ENCODE measurements around the gene CAMKMT. TPM values are rescaled to one million over a fixed set of nuclear protein-coding genes. Genes with fewer than 3 reads are reported as not detected.

The CAMKMT gene
- total RNA-seq, 1 experiment from 2014 or later = 17.4 TPM

- H3K18ac ChIP-seq (ENCODE audit: insufficient read length, low read depth, low read length) = no peak overlapping the region
- no peak overlapping the region for H4K8ac ChIP-seq (replicated peaks; ENCODE audit: insufficient read length, low read depth, low read length)
- H2BK120ac ChIP-seq (ENCODE audit: low read depth, low read length, poor library complexity, severe bottlenecking) = no peak overlapping the region
- no peak overlapping the region for H3K14ac ChIP-seq (ENCODE audit: insufficient read depth, low read length)
- H3K4me1 Mint-ChIP-seq = peaks cover 19 to 23% of the 10 kb centered on the region in 2 experiments
- H3K79me2 ChIP-seq (ENCODE audit: insufficient read depth, low read length) = no peaks in the 10 kb centered on the region
- TF ChIP-seq CTCF (conservative IDR thresholded peaks at IDR 0.05) = no peak
- H2AFZ ChIP-seq (ENCODE audit: low read length) = no peak overlapping the region
- H3K4ac ChIP-seq (ENCODE audit: low read depth, low read length) = no peak overlapping the region
- no peak overlapping the region for H3K4me3 Mint-ChIP-seq
- WGBS (ENCODE audit: extremely low coverage, insufficient read length, low lambda C conversion rate) = no CpG with 5 or more reads among the region's 8 CpGs
- peaks cover 2% of the 10 kb centered on the region; the same call in 1 of the 2 replicates for H3K4me1 ChIP-seq (ENCODE audit: insufficient read depth, low read length)
- no peak overlapping the region for H3T11ph ChIP-seq (ENCODE audit: low read length)
- H3K4me2 ChIP-seq (ENCODE audit: insufficient read depth, insufficient read length, low read length) = no peak overlapping the region
- H3K9me3 Mint-ChIP-seq = no peaks in the 10 kb centered on the region
- no peak overlapping the region for H3K56ac ChIP-seq (ENCODE audit: insufficient read length, low read depth, low read length)
- no peak overlapping the region for H2AK5ac ChIP-seq (ENCODE audit: insufficient read length, low read length)
- H3K23me2 ChIP-seq (ENCODE audit: insufficient read length, low read depth, low read length, poor library complexity, severe bottlenecking) = no peaks in the 10 kb centered on the region
- H4K91ac ChIP-seq (ENCODE audit: insufficient read length, low read depth, low read length) = no peak overlapping the region
- no peak overlapping the region for H2BK15ac ChIP-seq (ENCODE audit: low read depth, low read length)
- no peaks in the 10 kb centered on the region for H3K79me1 ChIP-seq (ENCODE audit: insufficient read depth, low read depth, low read length, poor library complexity, severe bottlenecking)
- no peak overlapping the region for H2BK5ac ChIP-seq (ENCODE audit: insufficient read length, low read length)
- no peak overlapping the region for H3K9ac ChIP-seq (ENCODE audit: extremely low read depth, insufficient read length, low read length)
- H3K36me3 Mint-ChIP-seq (ENCODE audit: insufficient read depth in 1 of 3, low read depth in 3 of 3) = peaks cover 0 to 3% (median 0%) of the 10 kb centered on the region in 3 experiments; a peak in 1 of 7 replicates
- H4K5ac ChIP-seq (ENCODE audit: insufficient read length, low read depth, low read length) = no peak overlapping the region
- no peaks in the 10 kb centered on the region for H3K27me3 ChIP-seq (ENCODE audit: insufficient read depth, low read length)
- DNase-seq = peak; percentile 50
- H2BK12ac ChIP-seq (ENCODE audit: insufficient read length, low read depth, low read length) = no peak overlapping the region
- H2BK20ac ChIP-seq (ENCODE audit: low read depth, low read length, poor library complexity, severe bottlenecking) = no peak overlapping the region
- H4K20me1 ChIP-seq (ENCODE audit: control insufficient read depth, insufficient read depth, insufficient read length) = no peaks in the 10 kb centered on the region
- H3K23ac ChIP-seq (ENCODE audit: insufficient read length, low read depth, low read length) = no peak overlapping the region
- H3K27me3 Mint-ChIP-seq (ENCODE audit: low read depth) = no peaks in the 10 kb centered on the region
- 0 out of 7 replicates have a peak overlapping the region, but pooled peaks of 1 of the 3 experiments have one; percentile 8 for H3K27ac Mint-ChIP-seq
- no peak overlapping the region for H3K27ac ChIP-seq (ENCODE audit: insufficient read length, low read depth, low read length)
- H3K9me3 ChIP-seq (ENCODE audit: control insufficient read depth, low read depth, low read length) = no peaks in the 10 kb centered on the region
These were observed 318.8 kb downstream of the CAMKMT start for GRCh38 chr2:44680424-44680971.

All from H9 (cell line).